Vagina (tissue), 2 donors: ENCODE results near the gene COX7B. TPM values are rescaled to one million over a fixed set of nuclear protein-coding genes. Genes with fewer than 3 reads are reported as not detected.

ENCODE experiments used
- DNase-seq, 2 donors: peaks; one replicate each; pipeline ENCODE4 v3.0.0-alpha.2; 2017; ENCODE audit errors: extremely low spot score in 2 of 2
- H3K27ac ChIP-seq: fragments of 200-600 bp; sonication (generic); one replicate; pipeline ENCODE4 v1.5.1; 2019
- H3K27me3 ChIP-seq: fragments of 200-600 bp; sonication (generic); one replicate; pipeline ENCODE4 v1.5.1; 2019
- H3K36me3 ChIP-seq, 2 donors: fragments of 200-600 bp; sonication (generic); one replicate each; pipeline ENCODE4 v1.5.1; 2017 to 2019
- H3K4me1 ChIP-seq: fragments of 200-600 bp; sonication (generic); one replicate; pipeline ENCODE4 v1.5.1; 2019
- H3K4me3 ChIP-seq, 2 donors: fragments of 200-600 bp; sonication (generic); 1 replicate in 1 of 2; 2 replicates in 1 of 2; pipeline ENCODE4 v1.5.1; 2016 to 2019
- H3K9me3 ChIP-seq: fragments of 200-600 bp; sonication (generic); one replicate; pipeline ENCODE4 v1.5.1; 2019
- CTCF ChIP-seq, 3 experiments: fragments of 450-650 bp in 2 of 3; fragments of 200-600 bp in 1 of 3; sonication (generic) in 1 of 3; IDR thresholded peaks; one replicate each; pipeline ENCODE4 v1.5.1; 2017 to 2019; ENCODE audit warnings: antibody characterized with exemption in 3 of 3, mild to moderate bottlenecking in 2 of 3, moderate library complexity in 2 of 3
- POLR2A ChIP-seq, 2 donors: fragments of 450-650 bp; IDR thresholded peaks; one replicate each; pipeline ENCODE4 v1.6.1; 2017; ENCODE audit warnings: antibody characterized with exemption in 2 of 2, mild to moderate bottlenecking in 2 of 2, moderate library complexity in 2 of 2
- POLR2AphosphoS5 ChIP-seq, 2 donors: sonication (generic); formaldehyde crosslinking; IDR thresholded peaks; one replicate each; pipeline ENCODE4 v1.9.0; 2017; ENCODE audit warnings: antibody characterized with exemption in 2 of 2, mild to moderate bottlenecking in 2 of 2, low read depth in 1 of 2; ENCODE audit not compliant: insufficient read depth in 1 of 2
- intact Hi-C: fragments of 100-400 bp; cut with DNase I; formaldehyde crosslinking; loops from one replicate; pipeline ENCODE4 v1.15.1; 2023
- total RNA-seq: library from RNA; depleted of rRNA; stranded (reverse); fragments of >200 nt; gene quantifications from one replicate; pipeline ENCODE4 v1.2.3, GENCODE V29; 2016

COX7B gene
- total RNA-seq, 1 donor from 2014 or later = 483 TPM

GRCh38 chrX:77925764-77926163 is 26.5 kb downstream of the COX7B start:
- H3K27me3 ChIP-seq = no peaks in the 10 kb centered on the region
- intact Hi-C loops = no loop called here
- no peak for TF ChIP-seq CTCF (IDR thresholded peaks at IDR 0.05)
- TF ChIP-seq POLR2A (IDR thresholded peaks at IDR 0.05) = no peak
- no peak for TF ChIP-seq POLR2AphosphoS5 (IDR thresholded peaks at IDR 0.05; ENCODE audit: insufficient read depth in 1 of 2, low read depth in 1 of 2)
- no peaks in the 10 kb centered on the region for H3K4me1 ChIP-seq
- no peak overlapping the region for H3K27ac ChIP-seq
- DNase-seq = no peak
- no peaks in the 10 kb centered on the region for H3K9me3 ChIP-seq
- no peaks in the 10 kb centered on the region for H3K36me3 ChIP-seq
- H3K4me3 ChIP-seq = no peak overlapping the region

- Histone ChIP-seq H3K36me3 (no peaks in the 10 kb centered on the region), H3K9me3 (no peaks in the 10 kb centered on the region), H3K4me3 (no peak overlapping the region), H3K27ac (no peak overlapping the region), H3K4me1 (no peaks in the 10 kb centered on the region), H3K27me3 (no peaks in the 10 kb centered on the region)
- TF ChIP-seq POLR2AphosphoS5 (IDR thresholded peaks at IDR 0.05; ENCODE audit: insufficient read depth in 1 of 2, low read depth in 1 of 2) (no peak), POLR2A (IDR thresholded peaks at IDR 0.05) (no peak), CTCF (IDR thresholded peaks at IDR 0.05) (no peak)
- intact Hi-C loops = no loop called here
- no peak for DNase-seq
Observed at GRCh38 chrX:77930581-77930980, 31.3 kb downstream of the COX7B start.

GRCh38 chrX:77935886-77936285 is 36.6 kb downstream of the COX7B start:
- DNase-seq = no peak
- Histone ChIP-seq H3K9me3 (no peaks in the 10 kb centered on the region), H3K4me1 (no peaks in the 10 kb centered on the region), H3K36me3 (no peaks in the 10 kb centered on the region), H3K27me3 (no peaks in the 10 kb centered on the region), H3K4me3 (no peak overlapping the region), H3K27ac (no peak overlapping the region)
- TF ChIP-seq POLR2AphosphoS5 (IDR thresholded peaks at IDR 0.05; ENCODE audit: insufficient read depth in 1 of 2, low read depth in 1 of 2) (no peak), CTCF (IDR thresholded peaks at IDR 0.05) (no peak), POLR2A (IDR thresholded peaks at IDR 0.05) (no peak)
- intact Hi-C loops = no loop called here

GRCh38 chrX:77936299-77936698 is 37.0 kb downstream of the COX7B start:
- H3K4me3 ChIP-seq = no peak overlapping the region
- H3K27me3 ChIP-seq = no peaks in the 10 kb centered on the region
- DNase-seq = no peak
- TF ChIP-seq POLR2A (IDR thresholded peaks at IDR 0.05) (no peak), POLR2AphosphoS5 (IDR thresholded peaks at IDR 0.05; ENCODE audit: insufficient read depth in 1 of 2, low read depth in 1 of 2) (no peak), CTCF (IDR thresholded peaks at IDR 0.05) (no peak)
- H3K36me3 ChIP-seq = no peaks in the 10 kb centered on the region
- H3K4me1 ChIP-seq = no peaks in the 10 kb centered on the region
- no peak overlapping the region for H3K27ac ChIP-seq
- intact Hi-C loops = no loop called here
- no peaks in the 10 kb centered on the region for H3K9me3 ChIP-seq

- no peak for DNase-seq
- no peaks in the 10 kb centered on the region for H3K27me3 ChIP-seq
- intact Hi-C loops = no loop called here
- no peaks in the 10 kb centered on the region for H3K9me3 ChIP-seq
- no peak overlapping the region for H3K27ac ChIP-seq
- H3K36me3 ChIP-seq = no peaks in the 10 kb centered on the region
- TF ChIP-seq POLR2A (IDR thresholded peaks at IDR 0.05) (no peak), POLR2AphosphoS5 (IDR thresholded peaks at IDR 0.05; ENCODE audit: insufficient read depth in 1 of 2, low read depth in 1 of 2) (peak in 1 of 2 donors; percentile 10)
- no peaks in the 10 kb centered on the region for H3K4me1 ChIP-seq
- no peak overlapping the region for H3K4me3 ChIP-seq
Observed at GRCh38 chrX:77937291-77937690, 38.0 kb downstream of the COX7B start.
